Sigmoid colon (tissue), 4 donors: ENCODE measurements around the gene NAAA.

ENCODE experiments used
- EP300 ChIP-seq, 4 donors: sonication (generic); formaldehyde crosslinking; IDR thresholded peaks; one replicate each; pipeline ENCODE4 v1.6.1; 2017; ENCODE audit warnings: antibody characterized with exemption in 4 of 4
- POLR2A ChIP-seq, 2 donors: fragments of 450-650 bp; IDR thresholded peaks; one replicate each; pipeline ENCODE4 v1.6.1; 2016; ENCODE audit warnings: antibody characterized with exemption in 2 of 2, mild to moderate bottlenecking in 2 of 2, moderate library complexity in 2 of 2

DNA sequence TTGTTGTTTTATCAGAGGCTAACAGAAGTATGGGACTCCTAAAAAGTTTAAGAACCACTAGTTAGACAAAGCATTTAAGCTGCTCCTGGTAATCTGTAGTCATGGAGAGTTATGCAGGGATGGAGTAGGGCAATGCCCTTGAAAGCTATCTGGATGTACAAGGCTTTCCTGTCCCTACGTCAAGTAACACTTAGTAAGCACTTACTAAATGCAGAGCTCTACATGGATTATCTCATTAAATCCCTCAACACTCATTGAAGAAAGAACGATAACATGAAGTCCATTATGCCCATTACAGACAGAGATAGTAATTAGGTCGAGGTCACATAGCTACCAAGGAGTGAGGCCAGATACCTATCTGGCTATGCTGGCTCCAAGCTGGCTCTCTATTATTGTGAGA is 71.7 kb downstream of the NAAA start:
- TF ChIP-seq POLR2A (IDR thresholded peaks at IDR 0.05) = no peak
- no peak for TF ChIP-seq EP300 (IDR thresholded peaks at IDR 0.05)
